ENCODE results near the gene CRB1. TPM values are rescaled to one million over a fixed set of nuclear protein-coding genes. Genes with fewer than 3 reads are reported as not detected.

The CRB1 gene
- total RNA-seq, 1 experiment from 2014 or later = not detected

- Histone ChIP-seq H2BK5ac (ENCODE audit: insufficient read length, low read length) (no peak overlapping the region), H3K14ac (ENCODE audit: insufficient read depth, low read length) (no peak overlapping the region), H3K4ac (ENCODE audit: low read depth, low read length) (no peak overlapping the region), H3K9ac (ENCODE audit: extremely low read depth, insufficient read length, low read length) (no peak overlapping the region), H3K4me2 (ENCODE audit: insufficient read depth, insufficient read length, low read length) (no peak overlapping the region), H3K9me3 (ENCODE audit: control insufficient read depth, low read depth, low read length) (no peaks in the 10 kb centered on the region), H3K79me2 (ENCODE audit: insufficient read depth, low read length) (no peaks in the 10 kb centered on the region), H3K4me1 (ENCODE audit: insufficient read depth, low read length) (no peaks in the 10 kb centered on the region), H3K27ac (ENCODE audit: insufficient read length, low read depth, low read length) (no peak overlapping the region), H3K79me1 (ENCODE audit: insufficient read depth, low read depth, low read length, poor library complexity, severe bottlenecking) (no peaks in the 10 kb centered on the region), H2BK120ac (ENCODE audit: low read depth, low read length, poor library complexity, severe bottlenecking) (no peak overlapping the region), H3K23me2 (ENCODE audit: insufficient read length, low read depth, low read length, poor library complexity, severe bottlenecking) (no peaks in the 10 kb centered on the region), H3K56ac (ENCODE audit: insufficient read length, low read depth, low read length) (no peak overlapping the region), H2AFZ (ENCODE audit: low read length) (no peak overlapping the region), H2AK5ac (ENCODE audit: insufficient read length, low read length) (no peak overlapping the region), H3K23ac (ENCODE audit: insufficient read length, low read depth, low read length) (no peak overlapping the region), H2BK20ac (ENCODE audit: low read depth, low read length, poor library complexity, severe bottlenecking) (no peak overlapping the region), H3K27me3 (ENCODE audit: insufficient read depth, low read length) (no peaks in the 10 kb centered on the region), H3K18ac (ENCODE audit: insufficient read length, low read depth, low read length) (no peak overlapping the region), H3T11ph (ENCODE audit: low read length) (no peak overlapping the region), H4K20me1 (ENCODE audit: control insufficient read depth, insufficient read depth, insufficient read length) (no peaks in the 10 kb centered on the region), H4K91ac (ENCODE audit: insufficient read length, low read depth, low read length) (no peak overlapping the region), H2BK12ac (ENCODE audit: insufficient read length, low read depth, low read length) (no peak overlapping the region), H4K5ac (ENCODE audit: insufficient read length, low read depth, low read length) (no peak overlapping the region), H4K8ac (replicated peaks; ENCODE audit: insufficient read length, low read depth, low read length) (no peak overlapping the region), H2BK15ac (ENCODE audit: low read depth, low read length) (no peak overlapping the region)
- H3K27ac Mint-ChIP-seq = no peak overlapping the region
- H3K27me3 Mint-ChIP-seq (ENCODE audit: low read depth) = no peaks in the 10 kb centered on the region
- no peak overlapping the region for H3K4me3 Mint-ChIP-seq
- DNase-seq = no peak
- H3K9me3 Mint-ChIP-seq = no peaks in the 10 kb centered on the region
- H3K4me1 Mint-ChIP-seq = peaks cover 0 to 3% of the 10 kb centered on the region in 2 experiments; a peak in 1 of 4 replicates
- no peaks in the 10 kb centered on the region for H3K36me3 Mint-ChIP-seq (ENCODE audit: insufficient read depth in 1 of 3, low read depth in 3 of 3)
- TF ChIP-seq, protein P1, sequence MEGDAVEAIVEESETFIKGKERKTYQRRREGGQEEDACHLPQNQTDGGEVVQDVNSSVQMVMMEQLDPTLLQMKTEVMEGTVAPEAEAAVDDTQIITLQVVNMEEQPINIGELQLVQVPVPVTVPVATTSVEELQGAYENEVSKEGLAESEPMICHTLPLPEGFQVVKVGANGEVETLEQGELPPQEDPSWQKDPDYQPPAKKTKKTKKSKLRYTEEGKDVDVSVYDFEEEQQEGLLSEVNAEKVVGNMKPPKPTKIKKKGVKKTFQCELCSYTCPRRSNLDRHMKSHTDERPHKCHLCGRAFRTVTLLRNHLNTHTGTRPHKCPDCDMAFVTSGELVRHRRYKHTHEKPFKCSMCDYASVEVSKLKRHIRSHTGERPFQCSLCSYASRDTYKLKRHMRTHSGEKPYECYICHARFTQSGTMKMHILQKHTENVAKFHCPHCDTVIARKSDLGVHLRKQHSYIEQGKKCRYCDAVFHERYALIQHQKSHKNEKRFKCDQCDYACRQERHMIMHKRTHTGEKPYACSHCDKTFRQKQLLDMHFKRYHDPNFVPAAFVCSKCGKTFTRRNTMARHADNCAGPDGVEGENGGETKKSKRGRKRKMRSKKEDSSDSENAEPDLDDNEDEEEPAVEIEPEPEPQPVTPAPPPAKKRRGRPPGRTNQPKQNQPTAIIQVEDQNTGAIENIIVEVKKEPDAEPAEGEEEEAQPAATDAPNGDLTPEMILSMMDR (conservative IDR thresholded peaks at IDR 0.05) = no peak
- WGBS (ENCODE audit: extremely low coverage, insufficient read length, low lambda C conversion rate) = no CpG with 5 or more reads among the region's 3 CpGs
Measured at GRCh38 chr1:197284325-197284724, 16.3 kb downstream of the CRB1 start.
